NT2/D1 (cell line): ENCODE results near the gene DCPS.

Experiments
- YY1 ChIP-seq: IDR thresholded peaks from 2 replicates; pipeline ENCODE4 v1.6.1; 2011; ENCODE audit not compliant: insufficient read length, insufficient read depth
- ZNF274 ChIP-seq: IDR thresholded peaks from 2 replicates; pipeline ENCODE4 v1.6.1; 2011; ENCODE audit warnings: mild to moderate bottlenecking, low read depth, low read length

DNA sequence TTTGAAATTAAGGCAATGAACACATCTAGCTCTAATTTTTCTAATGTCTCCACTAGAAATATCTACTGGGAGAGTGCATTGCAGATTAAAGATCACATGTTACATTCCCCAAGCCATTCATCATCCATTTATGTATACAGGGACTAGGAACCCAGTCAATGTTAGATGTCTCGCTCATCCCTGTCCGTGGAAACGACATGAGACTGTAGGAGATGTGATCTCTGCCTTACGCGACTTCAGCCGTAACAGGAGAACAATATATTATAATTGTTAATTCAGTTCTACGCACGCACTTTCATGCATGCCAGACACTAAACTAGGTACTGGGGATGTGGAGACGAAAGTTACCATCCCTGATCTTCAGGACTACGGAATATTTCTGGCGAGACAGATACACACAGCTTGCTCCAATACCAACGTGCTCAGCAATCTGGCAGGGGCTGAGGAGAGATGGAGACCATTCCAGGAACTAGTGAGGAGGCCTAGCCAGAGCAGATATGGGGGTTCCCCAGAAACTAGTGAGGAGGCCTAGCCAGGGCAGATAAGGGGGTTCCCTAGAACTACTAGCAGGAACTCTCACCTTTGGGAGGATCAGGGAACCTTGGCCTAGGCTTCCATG is 706 bp downstream of the DCPS start:
- TF ChIP-seq ZNF274 (no peak), YY1 (no peak)
